CD4-positive, alpha-beta T cell treated with Interleukin-2 at 100 ng/mL for 4 hours (primary cell): ENCODE measurements around the gene ERP27.

Experiments
- DNase-seq: peaks from one replicate; pipeline ENCODE4 v3.0.0-alpha.2; 2020; ENCODE audit warnings: low spot score

ERP27 gene

DNA sequence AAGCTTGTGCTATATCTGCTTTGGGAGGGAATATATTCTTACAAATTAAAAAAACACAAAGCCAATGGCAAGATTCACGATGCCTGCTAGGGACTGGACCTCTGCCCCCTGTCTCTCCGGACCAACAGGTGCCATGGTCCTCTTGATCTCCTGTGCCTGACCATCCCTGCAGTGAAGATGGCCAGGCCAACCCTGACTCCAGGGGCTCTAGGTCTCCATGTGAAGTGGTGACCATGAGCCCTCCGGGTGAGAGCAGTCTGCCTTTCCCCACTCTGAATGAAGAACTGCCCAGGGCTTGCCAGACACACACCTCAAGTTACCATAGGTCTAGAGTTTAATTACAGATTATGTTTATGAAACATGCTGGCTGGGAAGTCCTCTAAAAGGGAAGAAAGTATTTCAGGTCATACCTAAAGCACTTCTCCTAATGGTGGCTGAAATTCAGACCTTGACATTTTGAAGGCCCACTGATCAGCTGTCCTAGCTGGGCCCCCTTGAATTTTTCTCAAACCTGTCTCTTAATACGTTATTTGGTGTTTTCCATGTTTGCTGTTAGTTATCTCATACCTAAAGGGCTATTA lies 21.7 kb upstream of the ERP27 start:
- no peak for DNase-seq

DNA sequence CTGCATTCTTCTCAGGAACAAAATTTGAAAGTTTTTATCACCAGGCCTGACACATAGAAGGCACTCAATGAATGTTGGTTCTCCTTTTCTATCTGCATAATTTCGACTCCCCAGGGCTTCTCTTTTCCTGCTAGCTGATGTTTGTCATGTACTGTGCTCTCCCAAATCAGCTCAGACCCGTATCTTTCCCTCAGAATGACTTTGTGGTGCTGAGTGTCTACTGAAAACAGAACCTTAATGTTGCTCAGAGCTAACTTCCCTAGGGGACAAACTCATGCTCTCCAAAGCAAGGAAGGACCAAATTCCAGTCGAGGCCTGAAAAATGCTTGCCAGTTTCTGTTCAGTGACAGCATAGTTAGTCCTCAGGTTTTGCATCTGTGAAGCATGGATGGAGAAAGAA lies 21.1 kb upstream of the ERP27 start:
- DNase-seq, result no peak

GRCh38 chr12:14959126-14959440 lies 20.7 kb upstream of the ERP27 start:
- DNase-seq, result no peak

DNA sequence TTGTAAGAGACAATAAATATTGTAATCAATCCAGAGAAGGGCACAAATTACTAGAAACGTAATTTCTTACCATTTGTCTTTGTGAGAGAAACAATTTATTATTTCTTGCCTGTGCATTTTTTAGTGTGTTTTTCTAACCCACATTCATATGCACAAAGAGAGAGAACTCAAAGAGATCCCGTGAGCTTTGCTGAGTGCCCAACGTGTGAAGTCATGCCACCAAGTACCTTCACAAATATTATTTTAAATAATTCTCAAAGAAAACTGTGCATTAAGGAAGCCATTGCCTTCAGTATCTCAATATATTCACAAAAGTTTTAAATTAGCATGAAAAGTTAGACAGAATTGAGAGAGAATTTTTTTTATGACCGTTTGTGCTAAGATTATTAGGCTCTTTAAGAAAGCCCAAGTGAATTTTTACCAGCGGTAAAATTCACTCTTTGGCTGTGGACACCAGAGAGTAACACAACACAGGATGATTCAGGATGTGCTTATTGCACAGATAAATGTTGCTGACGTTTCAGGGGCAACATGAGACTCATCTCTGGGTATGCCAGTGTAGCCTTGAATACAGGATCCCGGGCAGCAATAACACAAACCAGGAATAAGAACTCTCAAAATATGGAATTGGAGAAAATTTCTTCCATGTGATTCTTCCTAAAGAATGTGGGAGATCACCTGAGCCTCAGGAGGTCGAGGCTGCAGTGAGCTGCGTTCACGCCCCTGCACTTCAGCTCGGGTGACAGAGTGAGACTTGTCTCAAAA lies 20.2 kb upstream of the ERP27 start:
- peak; percentile 63 for DNase-seq

DNA sequence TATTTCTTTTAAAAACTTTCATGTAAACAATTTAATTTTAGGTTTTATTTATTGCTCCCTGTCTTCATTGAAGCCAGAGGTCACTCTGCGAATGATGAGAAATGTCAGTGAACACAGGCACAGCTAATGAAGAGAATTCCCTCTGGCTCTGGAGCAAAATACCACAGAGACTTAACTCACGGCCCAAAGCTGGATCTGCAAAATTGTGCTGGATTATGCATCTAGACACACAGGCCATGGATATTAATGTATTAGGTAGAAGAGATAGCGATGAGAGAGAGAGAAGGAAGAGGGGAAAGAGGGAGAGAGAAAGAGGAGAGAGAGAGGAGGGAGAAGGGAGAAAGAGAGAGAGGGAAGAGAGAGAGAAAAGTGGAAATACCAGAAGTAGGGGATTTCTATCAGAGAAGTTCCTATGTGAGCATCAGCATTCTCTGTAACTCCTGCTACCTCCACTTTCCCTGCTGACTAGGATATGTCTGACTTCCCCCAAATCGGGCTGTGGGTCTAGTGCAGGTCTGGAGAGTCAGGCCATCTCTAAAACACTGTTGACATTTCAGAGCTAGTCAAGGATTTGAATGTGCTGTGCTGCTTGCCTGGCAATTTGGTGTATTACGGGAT lies 19.3 kb upstream of the ERP27 start:
- no peak for DNase-seq

DNA sequence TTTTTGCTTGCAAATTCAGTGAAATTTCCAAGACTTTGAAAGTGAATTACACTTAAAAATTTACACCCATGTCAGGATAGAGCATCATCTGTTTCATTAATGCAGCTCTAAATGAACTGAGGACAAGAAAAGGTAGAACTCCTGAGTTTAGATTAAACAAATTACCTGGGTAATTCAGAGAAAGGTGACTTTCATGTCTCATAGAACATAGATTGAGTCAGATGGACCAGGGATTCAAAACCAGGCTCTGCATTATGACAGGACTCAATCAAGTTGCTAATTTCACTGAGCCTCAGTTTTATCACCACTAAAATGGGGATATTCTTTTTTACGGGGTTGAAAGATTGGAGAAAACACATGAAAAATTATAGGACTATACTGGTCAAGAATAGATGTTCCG lies 18.6 kb upstream of the ERP27 start:
- peak; percentile 44 for DNase-seq

GRCh38 chr12:14956024-14956891 lies 17.9 kb upstream of the ERP27 start:
- peak; percentile 67 for DNase-seq

- peak; percentile 39 for DNase-seq
Measured at GRCh38 chr12:14954269-14954668, 15.9 kb upstream of the ERP27 start.

GRCh38 chr12:14953752-14954151 lies 15.4 kb upstream of the ERP27 start:
- no peak for DNase-seq

DNA sequence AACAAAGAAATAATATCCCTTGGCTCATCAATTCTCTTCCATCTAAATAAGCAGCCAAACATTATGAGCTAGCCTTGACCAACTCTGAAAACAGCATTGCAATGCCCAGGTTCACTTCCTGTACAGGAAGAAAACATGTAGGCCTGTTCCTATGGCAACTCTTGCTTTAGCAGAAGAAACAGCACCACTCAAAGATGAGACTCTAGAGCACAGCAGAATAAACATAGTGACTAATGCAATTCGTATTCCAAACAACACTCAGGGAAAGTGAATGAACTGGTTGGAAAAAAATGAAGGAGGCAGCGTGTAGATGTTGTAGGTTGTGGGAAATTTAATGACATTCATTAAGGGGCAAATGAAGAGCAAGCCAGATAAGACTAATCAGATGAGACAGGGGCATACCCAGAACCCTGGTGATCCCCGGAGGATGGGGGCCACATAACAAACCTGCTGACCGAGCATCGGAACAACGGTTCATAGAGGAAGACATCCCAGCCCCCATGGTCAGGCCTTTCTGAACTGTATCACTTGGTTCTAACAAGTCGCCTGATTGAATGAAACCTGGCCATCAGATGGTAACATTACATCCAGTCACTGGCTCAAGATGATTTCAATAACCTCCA lies 14.1 kb upstream of the ERP27 start:
- DNase-seq, result peak; percentile 87

DNA sequence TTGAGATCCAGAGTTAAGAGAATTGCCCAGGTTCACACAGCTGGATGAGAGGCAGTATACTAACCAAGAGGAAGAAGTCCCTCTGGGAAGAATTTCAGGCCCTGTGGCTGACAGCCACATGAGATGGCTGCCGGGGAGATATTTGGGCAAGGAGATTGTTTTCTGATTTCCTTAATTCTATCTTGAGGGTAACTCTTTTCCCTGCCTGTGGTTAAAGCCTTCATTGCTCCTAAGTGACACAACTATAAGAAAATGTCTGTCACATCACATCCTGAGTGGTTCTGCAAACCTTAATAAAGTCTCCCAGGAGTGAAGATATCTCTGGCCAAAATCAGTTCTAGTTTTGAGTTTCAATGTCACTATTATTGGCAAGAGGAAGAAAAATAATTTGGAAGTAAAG lies 13.5 kb upstream of the ERP27 start:
- DNase-seq, result no peak

DNA sequence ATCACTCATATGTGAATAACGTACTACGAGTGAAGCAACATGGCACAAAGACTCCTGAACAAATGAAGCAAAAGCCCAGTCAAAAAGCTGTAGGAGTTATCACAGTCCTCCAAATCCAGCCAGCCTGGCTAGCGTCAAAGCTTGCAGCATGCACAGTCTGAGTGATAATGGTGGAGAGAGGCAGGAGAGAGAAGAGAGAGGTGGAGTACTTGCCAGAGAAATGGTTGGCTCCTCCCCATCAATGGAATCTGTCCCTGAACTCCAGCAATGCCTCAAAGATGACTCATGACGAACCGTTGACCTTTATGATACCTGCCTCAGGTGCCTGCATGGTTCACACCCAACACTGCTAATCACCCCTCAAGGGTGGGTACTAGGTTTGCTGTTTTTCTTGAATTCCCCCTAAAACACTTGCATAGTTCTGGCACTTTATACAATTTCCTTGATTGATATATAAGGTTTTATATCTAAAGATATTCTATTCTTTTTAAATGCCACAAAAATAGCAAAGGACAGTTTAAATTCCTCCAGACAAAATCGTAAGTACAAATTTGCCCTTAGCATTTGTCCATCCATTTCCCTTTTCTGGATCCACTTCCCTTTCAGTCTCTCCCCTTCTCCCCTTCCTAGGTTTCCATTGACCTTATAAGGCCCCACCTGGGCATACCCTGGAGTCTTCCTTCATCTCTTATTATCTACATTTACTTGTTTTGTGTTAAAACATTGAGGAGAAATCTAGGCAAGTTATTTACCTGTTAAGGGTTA lies 12.8 kb upstream of the ERP27 start:
- DNase-seq, result peak; percentile 58

GRCh38 chr12:14950421-14950820 lies 12.1 kb upstream of the ERP27 start:
- DNase-seq, result peak; percentile 31

DNA sequence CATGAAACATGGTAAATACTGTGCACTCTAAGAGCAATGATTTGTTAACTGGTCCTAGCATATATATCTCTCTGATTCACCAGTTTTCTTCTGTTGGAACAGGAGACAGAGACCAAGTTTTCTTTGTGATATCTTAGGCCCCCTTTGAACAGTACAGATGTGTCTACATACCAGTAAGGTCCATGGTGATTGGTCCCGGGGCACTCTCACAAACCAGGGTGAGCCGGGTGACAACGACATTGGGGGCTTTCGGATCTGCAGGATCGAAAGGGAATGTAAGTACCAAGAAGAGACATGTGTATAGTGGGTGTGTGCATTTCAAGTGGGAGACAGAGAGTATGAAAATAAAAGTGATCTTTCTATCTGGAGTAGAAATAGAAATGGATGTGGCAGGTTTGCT lies 11.3 kb upstream of the ERP27 start:
- DNase-seq, result no peak

GRCh38 chr12:14948672-14949071 lies 10.3 kb upstream of the ERP27 start:
- DNase-seq, result peak; percentile 89

GRCh38 chr12:14946861-14947260 lies 8.5 kb upstream of the ERP27 start:
- no peak for DNase-seq

DNA sequence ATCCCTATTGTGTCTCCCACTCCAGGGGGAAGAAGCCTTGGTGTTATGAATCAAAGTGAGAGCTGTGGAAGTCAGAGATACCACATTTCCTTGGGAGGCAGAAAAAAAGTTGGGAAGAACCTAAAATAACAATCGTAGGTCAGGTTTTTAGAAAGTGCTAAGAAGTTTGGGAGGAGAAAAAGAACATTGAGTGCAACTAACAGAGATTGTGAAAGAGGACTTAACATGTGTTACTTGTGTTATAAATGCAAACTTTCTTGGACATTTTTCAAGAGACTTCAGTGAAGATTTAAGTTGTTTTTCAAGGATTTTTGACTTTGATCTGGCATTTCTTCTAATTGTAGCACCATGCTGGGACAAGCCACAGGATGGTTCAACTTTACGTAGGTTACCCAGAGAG lies 7.8 kb upstream of the ERP27 start:
- no peak for DNase-seq

DNA sequence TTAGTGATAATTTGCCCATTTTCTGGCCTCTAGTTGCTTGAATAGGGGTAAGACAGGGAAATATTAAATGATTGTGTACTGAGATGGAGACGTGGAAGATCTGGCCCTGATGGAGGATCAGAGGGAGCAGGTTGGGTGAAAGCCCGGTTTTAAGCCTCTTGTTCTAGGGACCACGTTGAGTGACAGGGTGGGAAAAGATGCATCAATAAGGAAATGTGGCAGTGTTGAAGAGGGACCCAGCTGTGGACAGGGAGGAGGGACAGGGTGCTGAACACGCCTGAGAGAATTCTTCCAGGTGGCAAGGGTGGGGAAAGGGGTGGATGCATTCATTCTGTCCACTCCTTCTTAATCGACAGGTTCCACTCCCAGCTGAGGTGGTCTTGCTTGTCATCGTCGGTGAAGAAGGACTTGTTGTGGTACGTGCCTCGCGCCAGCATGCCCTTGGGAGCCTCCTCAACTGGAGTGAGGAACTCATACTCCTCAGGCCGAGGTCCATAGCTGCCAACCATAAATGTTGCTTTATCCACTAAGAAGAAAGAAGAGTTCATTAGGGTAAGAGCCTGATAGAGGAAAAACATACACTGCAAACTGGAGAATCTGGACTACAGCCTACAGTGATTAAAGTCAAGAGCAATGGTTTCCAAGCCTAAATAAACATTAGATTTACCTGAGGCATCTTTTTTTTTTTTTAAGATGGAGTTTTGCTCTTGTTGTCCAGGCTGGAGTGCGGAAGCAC lies 4.0 kb upstream of the ERP27 start:
- DNase-seq, result no peak

- DNase-seq, result no peak
Measured at GRCh38 chr12:14941369-14941768, 3.0 kb upstream of the ERP27 start.

DNA sequence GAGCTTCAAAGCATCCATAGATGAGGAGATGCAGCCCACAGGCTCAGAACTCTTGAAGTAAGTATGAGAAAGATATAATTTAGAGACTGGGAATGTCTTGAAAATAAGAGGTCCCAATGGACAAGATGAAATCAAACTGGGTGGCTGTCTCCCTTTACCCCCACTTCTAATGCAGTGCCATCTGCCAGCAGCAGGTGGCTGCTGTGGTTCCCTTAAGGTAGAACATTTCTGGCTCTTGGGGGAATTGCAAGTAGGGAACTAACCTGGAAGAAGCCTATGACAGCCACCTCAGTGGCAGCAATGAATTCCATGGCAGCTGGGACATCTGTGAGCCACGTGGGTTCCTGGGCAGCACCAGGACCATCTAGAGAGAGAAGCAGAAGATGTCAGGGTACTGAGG lies 648 bp downstream of the ERP27 start:
- DNase-seq, result peak; percentile 40

DNA sequence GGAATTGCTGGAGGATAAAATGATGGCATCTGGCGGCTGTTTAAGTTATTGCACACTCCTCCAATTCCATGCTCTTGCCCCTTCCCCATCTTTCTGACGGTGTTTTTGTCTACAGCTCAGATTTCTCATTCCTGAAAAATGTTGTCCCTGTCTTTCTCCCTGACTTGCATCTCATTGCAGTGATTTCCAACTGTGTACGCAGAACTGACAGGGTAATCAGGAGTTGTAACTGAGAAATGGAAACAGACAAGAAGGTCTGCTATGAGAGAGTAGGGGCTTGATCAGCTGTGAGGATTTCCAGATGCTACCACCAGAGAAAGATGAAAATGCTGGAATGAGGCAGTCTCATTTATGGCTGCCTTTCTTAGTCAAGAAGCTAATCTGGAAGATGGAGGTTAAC lies 1.3 kb downstream of the ERP27 start:
- DNase-seq, result no peak
